ENCODE data around the gene TFPI2. TPM values are rescaled to one million over a fixed set of nuclear protein-coding genes. Genes with fewer than 3 reads are reported as not detected.

The TFPI2 gene
- total RNA-seq, 1 experiment from 2014 or later = 53.1 TPM

- no peaks in the 10 kb centered on the region for H3K36me3 ChIP-seq (ENCODE audit: low read depth, low read length)
- no peaks in the 10 kb centered on the region for H4K20me1 ChIP-seq (ENCODE audit: low read length)
- TF ChIP-seq, protein P1, sequence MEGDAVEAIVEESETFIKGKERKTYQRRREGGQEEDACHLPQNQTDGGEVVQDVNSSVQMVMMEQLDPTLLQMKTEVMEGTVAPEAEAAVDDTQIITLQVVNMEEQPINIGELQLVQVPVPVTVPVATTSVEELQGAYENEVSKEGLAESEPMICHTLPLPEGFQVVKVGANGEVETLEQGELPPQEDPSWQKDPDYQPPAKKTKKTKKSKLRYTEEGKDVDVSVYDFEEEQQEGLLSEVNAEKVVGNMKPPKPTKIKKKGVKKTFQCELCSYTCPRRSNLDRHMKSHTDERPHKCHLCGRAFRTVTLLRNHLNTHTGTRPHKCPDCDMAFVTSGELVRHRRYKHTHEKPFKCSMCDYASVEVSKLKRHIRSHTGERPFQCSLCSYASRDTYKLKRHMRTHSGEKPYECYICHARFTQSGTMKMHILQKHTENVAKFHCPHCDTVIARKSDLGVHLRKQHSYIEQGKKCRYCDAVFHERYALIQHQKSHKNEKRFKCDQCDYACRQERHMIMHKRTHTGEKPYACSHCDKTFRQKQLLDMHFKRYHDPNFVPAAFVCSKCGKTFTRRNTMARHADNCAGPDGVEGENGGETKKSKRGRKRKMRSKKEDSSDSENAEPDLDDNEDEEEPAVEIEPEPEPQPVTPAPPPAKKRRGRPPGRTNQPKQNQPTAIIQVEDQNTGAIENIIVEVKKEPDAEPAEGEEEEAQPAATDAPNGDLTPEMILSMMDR (conservative IDR thresholded peaks at IDR 0.05; ENCODE audit: low read depth, low read length) = no peak
- TF ChIP-seq EZH2phosphoT487 (IDR thresholded peaks at IDR 0.05; ENCODE audit: borderline replicate concordance, low read length) (no peak), EZH2 (IDR thresholded peaks at IDR 0.05; ENCODE audit: low read length, unreplicated experiment) (no peak)
- H3K27me3 ChIP-seq (ENCODE audit: low read length) = no peaks in the 10 kb centered on the region
- no peak overlapping the region for H3K4me2 ChIP-seq (ENCODE audit: low read length)
- ATAC-seq (no peak), DNase-seq (no peak)
- no peaks in the 10 kb centered on the region for H3K79me2 ChIP-seq (ENCODE audit: low read length)
- intact Hi-C loops (cut with micrococcal nuclease) = no loop called here
- H2AFZ ChIP-seq (ENCODE audit: low read length) = no peak overlapping the region
- BruUV-seq (replicated peaks) = no TSS peak
- no peaks in the 10 kb centered on the region for H3F3A ChIP-seq (ENCODE audit: low read length, unreplicated experiment)
- ChIA-PET CTCF (no interaction called here), POLR2A (ENCODE audit: unreplicated experiment) (no interaction called here)
- H3K9ac ChIP-seq (ENCODE audit: low read length) = no peak overlapping the region
- no peak overlapping the region for H3K27ac ChIP-seq (ENCODE audit: low read length)
- no peaks in the 10 kb centered on the region for H3K9me2 ChIP-seq (replicated peaks; ENCODE audit: low read length)
- H3K4me3 ChIP-seq (ENCODE audit: low read length) = no peak overlapping the region
- no peaks in the 10 kb centered on the region for H3K4me1 ChIP-seq (ENCODE audit: insufficient read depth, low read length)
- no peaks in the 10 kb centered on the region for H3K9me3 ChIP-seq (ENCODE audit: low read length)
Measured at GRCh38 chr7:93866886-93867285, 23.7 kb downstream of the TFPI2 start.

- Histone ChIP-seq H3K9me3 (ENCODE audit: low read length) (no peaks in the 10 kb centered on the region), H2AFZ (ENCODE audit: low read length) (no peak overlapping the region), H3K36me3 (ENCODE audit: low read depth, low read length) (no peaks in the 10 kb centered on the region), H3K27me3 (ENCODE audit: low read length) (no peaks in the 10 kb centered on the region), H3K4me3 (ENCODE audit: low read length) (no peak overlapping the region), H3K79me2 (ENCODE audit: low read length) (no peaks in the 10 kb centered on the region), H3K4me2 (ENCODE audit: low read length) (no peak overlapping the region), H3K4me1 (ENCODE audit: insufficient read depth, low read length) (no peaks in the 10 kb centered on the region), H3K9ac (ENCODE audit: low read length) (no peak overlapping the region), H4K20me1 (ENCODE audit: low read length) (no peaks in the 10 kb centered on the region), H3K9me2 (replicated peaks; ENCODE audit: low read length) (no peaks in the 10 kb centered on the region), H3K27ac (ENCODE audit: low read length) (no peak overlapping the region), H3F3A (ENCODE audit: low read length, unreplicated experiment) (no peaks in the 10 kb centered on the region)
- TF ChIP-seq EZH2 (IDR thresholded peaks at IDR 0.05; ENCODE audit: low read length, unreplicated experiment) (no peak), EZH2phosphoT487 (IDR thresholded peaks at IDR 0.05; ENCODE audit: borderline replicate concordance, low read length) (no peak)
- TF ChIP-seq, protein P1 (conservative IDR thresholded peaks at IDR 0.05; ENCODE audit: low read depth, low read length) = no peak
- intact Hi-C loops (cut with micrococcal nuclease) = no loop called here
- no peak for ATAC-seq
- BruUV-seq (replicated peaks) = no TSS peak
- CTCF ChIA-PET = no interaction called here
- DNase-seq = no peak
- POLR2A ChIA-PET (ENCODE audit: unreplicated experiment) = no interaction called here
Measured at GRCh38 chr7:93862651-93863050, 27.9 kb downstream of the TFPI2 start.

DNA sequence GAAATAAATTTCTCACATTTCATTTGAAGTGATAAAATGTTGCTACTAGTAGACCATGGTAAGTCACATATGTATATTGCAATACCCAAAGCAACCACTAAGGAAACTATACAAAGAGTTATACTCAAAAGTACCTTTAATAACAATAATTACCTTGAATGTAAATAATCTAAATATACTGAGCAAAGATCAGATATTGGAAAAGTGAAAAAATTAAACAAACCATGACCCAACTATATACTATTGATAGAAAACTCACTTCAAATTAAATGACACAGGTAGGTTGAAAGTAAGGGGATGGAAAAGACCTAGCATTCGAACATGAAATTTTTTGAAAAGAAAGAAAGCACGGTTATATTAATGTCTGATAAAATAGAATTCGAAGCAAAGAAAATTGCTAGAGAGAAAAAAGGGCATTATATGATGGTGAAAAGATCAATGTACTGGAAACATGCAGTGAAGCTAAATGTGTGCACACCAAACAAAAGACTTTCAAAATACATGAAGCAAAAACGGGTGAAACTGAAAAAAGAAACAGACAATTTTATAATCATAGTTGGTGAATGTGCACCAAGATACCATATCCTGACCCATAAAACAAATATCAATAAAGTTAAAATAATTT lies 29.1 kb downstream of the TFPI2 start:
- no TSS peak for BruUV-seq (replicated peaks)
- H3K9ac ChIP-seq (ENCODE audit: low read length) = no peak overlapping the region
- ATAC-seq (no peak), DNase-seq (peak; percentile 13)
- intact Hi-C loops (cut with micrococcal nuclease) = no loop called here
- no peaks in the 10 kb centered on the region for H3K9me3 ChIP-seq (ENCODE audit: low read length)
- CTCF ChIA-PET = no interaction called here
- no peaks in the 10 kb centered on the region for H3K27me3 ChIP-seq (ENCODE audit: low read length)
- H3K4me2 ChIP-seq (ENCODE audit: low read length) = no peak overlapping the region
- no peak for TF ChIP-seq EZH2 (IDR thresholded peaks at IDR 0.05; ENCODE audit: low read length, unreplicated experiment)
- TF ChIP-seq, protein P1 (conservative IDR thresholded peaks at IDR 0.05; ENCODE audit: low read depth, low read length) = peak; percentile 54
- no peaks in the 10 kb centered on the region for H3K36me3 ChIP-seq (ENCODE audit: low read depth, low read length)
- H3K79me2 ChIP-seq (ENCODE audit: low read length) = no peaks in the 10 kb centered on the region
- H3K27ac ChIP-seq (ENCODE audit: low read length) = no peak overlapping the region
- H4K20me1 ChIP-seq (ENCODE audit: low read length) = no peaks in the 10 kb centered on the region
- no peaks in the 10 kb centered on the region for H3K9me2 ChIP-seq (replicated peaks; ENCODE audit: low read length)
- POLR2A ChIA-PET (ENCODE audit: unreplicated experiment) = no interaction called here
- H2AFZ ChIP-seq (ENCODE audit: low read length) = no peak overlapping the region
- H3F3A ChIP-seq (ENCODE audit: low read length, unreplicated experiment) = no peaks in the 10 kb centered on the region
- H3K4me3 ChIP-seq (ENCODE audit: low read length) = no peak overlapping the region
- H3K4me1 ChIP-seq (ENCODE audit: insufficient read depth, low read length) = 0 out of 2 replicates have a peak, but pooled peaks cover 3% of the 10 kb centered on the region

All from PC-3 (cell line).